GM19438 (cell line): ENCODE results near the gene CGREF1.
"Not testable (repeated sequence)": the region's sequence is repeated elsewhere in the genome, so short reads cannot be mapped to it uniquely, and the experiment has no call there.

Experiments used
- ATAC-seq: cut with Tn5 transposase; IDR thresholded peaks from one replicate; pipeline ENCODE4 v1.9.1; 2021; ENCODE audit warnings: low read depth; ENCODE audit not compliant: unreplicated experiment

The CGREF1 gene

DNA sequence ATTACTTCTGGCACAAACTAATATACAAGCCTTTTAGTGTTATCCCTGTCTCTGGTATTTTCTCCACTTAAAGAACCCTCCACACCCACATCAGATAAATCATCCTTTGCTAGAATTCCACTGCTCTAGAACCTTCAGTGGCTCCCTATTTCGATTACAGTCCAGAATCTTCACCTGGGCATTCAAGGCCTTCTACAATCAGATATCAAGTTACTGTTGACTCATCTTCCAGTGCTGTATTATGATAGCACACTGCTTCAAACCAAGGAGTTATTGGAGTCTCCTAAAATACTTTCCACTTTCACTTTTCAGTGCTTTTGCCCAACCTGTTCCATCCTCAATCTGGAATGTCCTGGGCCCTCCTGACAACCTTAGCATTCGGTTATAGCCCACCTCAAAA, 3.4 kb downstream of the CGREF1 start:
- ATAC-seq, result no peak

DNA sequence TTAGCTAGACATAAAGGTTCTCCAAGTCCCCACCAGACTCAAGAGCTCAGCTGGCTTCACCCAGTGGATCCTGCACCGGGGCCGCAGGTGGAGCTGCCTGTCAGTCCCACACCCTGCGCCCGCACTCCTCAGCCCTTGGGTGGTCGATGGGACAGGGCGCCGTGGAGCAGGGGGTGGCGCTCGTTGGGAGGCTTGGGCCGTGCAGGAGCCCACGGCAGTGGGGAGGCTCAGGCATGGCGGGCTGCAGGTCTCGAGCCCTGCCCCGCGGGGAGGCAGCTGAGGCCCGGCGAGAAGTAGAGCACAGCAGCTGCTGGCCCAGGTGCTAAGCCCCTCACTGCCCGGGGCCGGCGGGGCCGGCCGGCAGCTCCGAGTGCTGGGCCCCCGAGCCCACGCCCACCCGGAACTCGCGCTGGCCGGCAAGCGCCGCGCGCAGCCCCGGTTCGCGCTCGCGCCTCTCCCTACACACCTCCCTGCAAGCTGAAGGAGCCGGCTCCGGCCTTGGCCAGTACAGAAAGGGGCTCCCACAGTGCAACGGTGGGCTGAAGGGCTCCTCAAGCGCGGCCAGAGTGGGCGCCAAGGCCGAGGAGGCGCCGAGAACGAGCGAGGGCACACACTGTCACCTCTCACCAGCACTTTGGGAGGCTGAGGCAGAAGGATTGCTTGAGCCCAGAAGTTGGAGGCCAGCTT, 7.4 kb downstream of the CGREF1 start:
- not testable (repeated sequence) for ATAC-seq

DNA sequence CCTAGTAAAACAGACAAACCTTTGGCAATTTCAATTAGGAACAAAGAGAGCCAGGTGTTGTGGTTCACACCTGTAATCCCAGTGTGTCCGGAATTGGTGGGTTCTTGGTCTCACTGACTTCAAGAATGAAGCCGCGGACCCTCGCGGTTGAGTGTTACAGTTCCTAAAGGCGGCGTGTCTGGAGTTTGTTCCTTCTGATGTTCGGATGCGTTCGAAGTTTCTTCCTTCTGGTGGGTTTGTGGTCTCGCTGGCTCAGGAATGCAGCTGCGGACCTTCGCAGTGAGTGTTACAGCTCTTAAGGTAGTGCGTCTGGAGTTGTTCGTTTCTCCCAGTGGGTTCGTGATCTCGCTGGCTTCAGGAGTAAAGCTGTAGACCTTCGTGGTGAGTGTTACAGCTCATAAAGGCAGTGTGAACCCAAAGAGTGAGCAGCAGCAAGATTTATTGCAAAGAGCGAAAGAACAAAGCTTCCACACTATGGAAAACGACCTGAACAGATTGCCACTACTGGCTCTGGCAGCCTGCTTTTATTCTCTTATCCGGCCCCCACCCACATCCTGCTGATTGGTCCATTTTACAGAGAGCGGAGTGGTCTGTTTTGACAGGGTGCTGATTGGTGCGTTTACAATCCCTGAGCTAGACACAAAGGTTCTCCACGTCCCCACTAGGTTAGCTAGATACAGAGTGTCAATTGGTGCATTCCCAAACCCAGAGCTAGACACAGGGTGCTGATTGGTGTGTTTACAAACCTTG, 8.2 kb downstream of the CGREF1 start:
- not testable (repeated sequence) for ATAC-seq

DNA sequence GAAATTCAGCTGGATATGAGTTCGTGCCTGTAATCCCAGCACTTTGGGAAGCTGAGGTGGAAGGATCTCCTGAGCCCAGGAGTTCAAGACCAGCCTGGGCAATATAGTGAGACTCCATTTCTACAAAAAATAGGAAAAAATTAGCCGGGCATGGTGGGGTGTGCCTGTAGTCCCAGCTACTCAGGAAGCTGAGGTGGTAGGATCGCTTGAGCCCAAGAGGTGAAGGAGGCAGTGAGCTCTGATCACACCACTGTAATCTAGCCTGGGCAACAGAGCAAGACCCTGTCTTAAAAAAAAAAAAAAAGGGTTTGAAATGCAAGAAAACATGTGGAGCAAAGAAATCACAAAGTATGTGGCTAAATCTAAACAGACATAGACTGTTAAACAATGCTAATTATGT, 9.8 kb downstream of the CGREF1 start:
- ATAC-seq, result no peak

DNA sequence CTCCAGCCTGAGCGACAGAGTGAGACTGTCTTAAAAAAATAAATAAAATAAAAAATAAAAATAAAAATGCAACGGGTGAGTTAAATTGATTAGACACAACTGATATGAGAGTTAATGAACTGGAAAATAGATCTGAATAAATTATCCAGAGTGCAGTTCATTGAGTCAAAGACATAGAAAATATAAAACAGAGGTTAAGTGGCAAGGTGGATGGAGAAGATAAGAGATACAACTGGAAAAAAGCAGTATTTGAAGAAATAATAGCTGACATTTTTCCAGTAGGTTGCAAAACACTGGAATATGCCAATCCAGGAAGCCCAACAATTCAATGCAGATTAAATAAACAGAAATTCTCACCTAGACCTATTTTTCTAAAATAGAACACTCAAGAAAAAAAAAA, 10.7 kb downstream of the CGREF1 start:
- ATAC-seq, result no peak

DNA sequence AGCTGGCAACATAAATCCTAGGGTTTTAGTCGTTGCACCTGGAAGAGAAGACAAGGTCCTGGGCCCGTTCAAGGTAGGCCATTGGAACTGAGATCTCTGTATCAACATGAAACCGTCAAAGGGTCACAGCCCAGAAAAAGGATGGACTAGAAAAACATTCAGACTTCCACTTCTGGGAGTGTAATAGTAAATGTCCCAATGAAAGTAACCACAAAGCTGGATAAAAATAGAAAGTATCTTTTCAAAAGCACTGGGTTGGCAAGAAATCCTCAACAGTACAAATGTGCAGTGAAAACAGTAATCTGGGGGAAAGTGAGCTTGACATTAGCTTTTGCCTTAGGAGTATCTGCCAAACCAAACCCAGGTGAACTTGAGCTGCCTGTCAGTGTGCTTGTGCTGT, 12.9 kb downstream of the CGREF1 start:
- ATAC-seq, result no peak

DNA sequence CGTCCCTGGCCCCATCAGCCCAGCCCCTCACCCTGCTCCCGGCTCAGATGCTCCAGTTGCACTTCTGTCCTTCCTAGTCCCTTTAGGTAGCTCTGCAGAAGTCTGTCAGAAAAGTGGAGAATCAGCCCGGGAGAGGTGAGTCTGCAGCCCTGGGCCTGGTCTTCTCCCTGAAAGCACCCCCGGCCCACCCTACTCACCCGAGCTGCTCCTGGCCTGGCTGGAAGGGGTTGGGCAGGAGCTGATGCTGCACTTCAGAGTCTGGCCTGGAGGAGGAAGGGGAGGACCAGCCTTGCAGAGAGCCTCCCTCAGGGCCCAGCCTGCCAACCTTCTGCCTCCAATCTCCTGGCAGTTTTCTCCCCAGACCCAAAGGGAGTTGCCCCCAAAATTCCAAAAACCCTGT, 16.6 kb downstream of the CGREF1 start:
- ATAC-seq, result no peak

DNA sequence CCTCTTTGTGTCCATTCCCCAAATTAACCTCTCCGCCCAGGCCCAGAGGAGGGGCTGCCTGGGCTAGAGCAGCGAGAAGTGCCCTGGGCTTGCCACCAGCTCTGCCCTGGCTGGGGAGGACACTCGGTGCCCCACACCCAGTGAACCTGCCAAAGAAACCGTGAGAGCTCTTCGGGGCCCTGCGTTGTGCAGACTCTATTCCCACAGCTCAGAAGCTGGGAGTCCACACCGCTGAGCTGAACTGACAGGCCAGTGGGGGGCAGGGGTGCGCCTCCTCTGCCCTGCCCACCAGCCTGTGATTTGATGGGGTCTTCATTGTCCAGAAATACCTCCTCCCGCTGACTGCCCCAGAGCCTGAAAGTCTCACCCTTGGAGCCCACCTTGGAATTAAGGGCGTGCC, 18.9 kb downstream of the CGREF1 start:
- ATAC-seq, result no peak

DNA sequence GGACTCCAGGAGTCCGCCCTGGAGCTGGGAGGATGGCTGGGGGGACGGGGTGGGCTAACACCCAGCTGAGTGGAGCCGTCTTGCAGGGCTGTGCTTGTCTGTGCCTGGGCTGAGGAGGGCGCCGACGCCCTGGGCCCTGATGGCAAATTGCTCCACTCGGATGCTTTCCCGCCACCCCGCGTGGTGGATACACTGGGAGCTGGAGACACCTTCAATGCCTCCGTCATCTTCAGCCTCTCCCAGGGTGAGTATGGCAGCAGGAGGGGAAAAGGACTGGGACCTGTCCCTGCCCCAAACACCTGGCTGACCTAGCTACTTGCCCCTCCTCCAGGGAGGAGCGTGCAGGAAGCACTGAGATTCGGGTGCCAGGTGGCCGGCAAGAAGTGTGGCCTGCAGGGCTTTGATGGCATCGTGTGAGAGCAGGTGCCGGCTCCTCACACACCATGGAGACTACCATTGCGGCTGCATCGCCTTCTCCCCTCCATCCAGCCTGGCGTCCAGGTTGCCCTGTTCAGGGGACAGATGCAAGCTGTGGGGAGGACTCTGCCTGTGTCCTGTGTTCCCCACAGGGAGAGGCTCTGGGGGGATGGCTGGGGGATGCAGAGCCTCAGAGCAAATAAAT, 19.5 kb downstream of the CGREF1 start:
- no peak for ATAC-seq

DNA sequence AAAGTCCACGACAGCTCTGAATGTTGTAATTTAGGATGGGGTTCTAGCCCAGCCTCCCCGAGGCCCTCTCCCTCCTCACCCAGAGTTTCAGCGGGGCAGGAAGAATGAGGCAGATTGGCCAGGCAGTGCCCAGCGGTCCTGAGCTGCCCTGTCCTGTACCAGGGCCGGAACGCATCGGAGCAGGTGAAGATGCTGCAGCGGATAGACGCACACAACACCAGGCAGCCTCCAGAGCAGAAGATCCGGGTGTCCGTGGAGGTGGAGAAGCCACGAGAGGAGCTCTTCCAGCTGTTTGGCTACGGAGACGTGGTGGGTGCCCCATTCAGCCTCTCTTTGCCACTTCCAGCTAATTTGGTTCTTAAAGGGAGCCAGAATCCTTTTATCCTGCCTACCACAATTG, 21.6 kb downstream of the CGREF1 start:
- ATAC-seq, result no peak

DNA sequence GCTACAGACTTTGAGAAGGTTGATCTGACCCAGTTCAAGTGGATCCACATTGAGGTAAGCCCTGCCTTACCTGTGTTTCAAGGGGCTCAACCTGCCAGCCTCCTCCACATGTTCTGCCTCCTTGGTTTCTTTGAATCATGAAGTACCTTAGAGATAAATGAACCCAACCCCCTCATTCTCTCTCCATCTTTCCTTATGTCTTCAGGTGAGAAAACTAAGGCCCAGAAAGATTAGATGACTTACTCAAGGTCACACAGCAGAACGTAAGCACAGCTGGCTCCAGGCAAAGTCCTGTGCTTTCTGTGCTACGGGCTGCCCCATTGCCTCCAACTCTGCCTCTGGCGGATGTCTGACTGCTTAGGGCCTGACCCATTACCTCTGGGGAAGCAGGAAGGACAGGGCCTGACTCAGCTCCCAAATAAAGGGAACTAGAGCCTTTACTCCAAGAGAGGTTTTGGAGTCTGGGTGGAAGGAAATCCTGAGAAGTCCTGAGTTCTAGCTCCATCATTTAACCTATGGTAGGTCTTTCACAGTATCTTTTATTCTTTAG, 22.1 kb downstream of the CGREF1 start:
- no peak for ATAC-seq

DNA sequence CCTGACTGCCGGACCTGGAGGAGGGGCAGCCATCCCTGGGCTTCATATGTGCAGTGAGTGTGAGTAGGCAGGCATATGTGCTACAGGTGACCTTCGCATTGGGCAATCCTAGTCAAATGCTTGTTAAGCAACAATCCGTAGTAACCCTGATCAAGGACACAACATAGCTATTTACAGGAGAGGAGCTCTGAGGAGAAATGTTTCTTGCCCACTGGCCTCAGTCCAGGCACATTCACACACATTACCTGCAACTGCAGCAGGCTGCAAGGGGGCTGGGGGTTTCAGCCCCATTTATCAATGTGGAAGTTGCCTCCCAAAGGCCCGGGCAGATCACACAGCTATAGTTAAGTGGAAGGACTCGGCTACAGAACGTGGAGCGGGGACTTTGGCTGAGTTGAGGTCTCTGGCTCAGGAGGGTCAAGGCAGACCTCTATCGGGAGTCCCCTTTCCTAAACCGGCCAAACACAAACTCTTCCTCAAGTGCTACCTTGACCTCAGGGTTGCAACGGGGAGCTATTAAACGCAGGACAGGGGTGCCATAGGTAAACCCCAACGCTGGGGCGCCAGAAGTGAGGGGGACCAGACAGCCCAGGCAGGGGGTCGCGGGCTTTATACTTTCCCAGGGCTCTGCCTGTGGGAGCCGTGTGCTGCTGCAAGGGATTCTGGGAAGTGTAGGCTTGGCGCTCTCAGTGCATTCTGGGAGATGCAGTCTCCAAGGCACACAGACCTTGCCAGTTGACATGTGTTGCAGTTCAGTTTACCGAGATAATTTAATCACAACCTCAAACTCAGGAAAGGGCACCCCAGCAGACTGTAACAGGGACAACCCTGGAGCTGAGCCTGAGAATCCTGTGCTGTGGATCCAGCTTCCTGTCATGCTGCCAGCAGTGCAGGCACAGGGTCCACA, 22.9 kb downstream of the CGREF1 start:
- ATAC-seq, result no peak

DNA sequence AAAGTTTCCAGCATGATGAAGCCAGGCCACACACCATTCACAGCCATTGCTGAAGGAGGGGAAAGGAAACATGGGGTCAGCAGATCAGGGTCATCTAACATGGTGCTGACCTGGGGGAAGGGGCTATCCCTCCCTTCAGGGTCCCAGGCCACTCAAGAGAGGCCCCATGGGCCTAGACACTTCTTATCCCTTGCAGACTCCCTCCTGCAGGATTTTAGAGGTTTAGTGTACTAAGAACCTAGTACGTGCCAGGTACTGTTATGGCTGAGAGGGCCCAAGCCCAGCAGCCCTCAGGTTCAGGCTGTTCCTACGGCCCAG, 23.5 kb downstream of the CGREF1 start:
- no peak for ATAC-seq

DNA sequence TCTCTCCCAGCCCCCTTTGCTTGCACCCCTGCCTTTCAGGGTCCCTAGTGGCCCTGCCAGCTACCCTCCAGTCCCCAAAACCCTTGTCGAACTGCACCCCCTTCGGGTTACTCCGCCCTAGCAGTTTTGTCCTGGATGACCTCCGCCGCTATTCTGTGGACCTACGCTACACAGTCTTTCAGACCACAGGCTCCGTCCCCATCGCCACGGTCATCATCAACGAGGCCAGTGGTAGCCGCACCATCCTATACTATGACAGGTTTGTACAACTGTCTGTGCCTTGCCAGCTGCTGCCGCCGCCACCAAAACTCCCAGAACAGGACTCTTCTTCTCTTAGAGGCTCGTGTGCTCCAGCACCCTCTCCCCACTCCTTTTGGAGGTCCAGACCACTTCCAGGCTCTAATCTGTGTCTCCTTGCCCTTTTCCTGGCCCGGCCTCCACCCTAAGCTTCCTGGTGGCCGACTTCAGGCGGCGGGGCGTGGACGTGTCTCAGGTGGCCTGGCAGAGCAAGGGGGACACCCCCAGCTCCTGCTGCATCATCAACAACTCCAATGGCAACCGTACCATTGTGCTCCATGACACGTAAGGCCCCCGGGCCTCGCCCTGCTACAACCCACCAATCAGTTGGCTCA, 24.5 kb downstream of the CGREF1 start:
- no peak for ATAC-seq

DNA sequence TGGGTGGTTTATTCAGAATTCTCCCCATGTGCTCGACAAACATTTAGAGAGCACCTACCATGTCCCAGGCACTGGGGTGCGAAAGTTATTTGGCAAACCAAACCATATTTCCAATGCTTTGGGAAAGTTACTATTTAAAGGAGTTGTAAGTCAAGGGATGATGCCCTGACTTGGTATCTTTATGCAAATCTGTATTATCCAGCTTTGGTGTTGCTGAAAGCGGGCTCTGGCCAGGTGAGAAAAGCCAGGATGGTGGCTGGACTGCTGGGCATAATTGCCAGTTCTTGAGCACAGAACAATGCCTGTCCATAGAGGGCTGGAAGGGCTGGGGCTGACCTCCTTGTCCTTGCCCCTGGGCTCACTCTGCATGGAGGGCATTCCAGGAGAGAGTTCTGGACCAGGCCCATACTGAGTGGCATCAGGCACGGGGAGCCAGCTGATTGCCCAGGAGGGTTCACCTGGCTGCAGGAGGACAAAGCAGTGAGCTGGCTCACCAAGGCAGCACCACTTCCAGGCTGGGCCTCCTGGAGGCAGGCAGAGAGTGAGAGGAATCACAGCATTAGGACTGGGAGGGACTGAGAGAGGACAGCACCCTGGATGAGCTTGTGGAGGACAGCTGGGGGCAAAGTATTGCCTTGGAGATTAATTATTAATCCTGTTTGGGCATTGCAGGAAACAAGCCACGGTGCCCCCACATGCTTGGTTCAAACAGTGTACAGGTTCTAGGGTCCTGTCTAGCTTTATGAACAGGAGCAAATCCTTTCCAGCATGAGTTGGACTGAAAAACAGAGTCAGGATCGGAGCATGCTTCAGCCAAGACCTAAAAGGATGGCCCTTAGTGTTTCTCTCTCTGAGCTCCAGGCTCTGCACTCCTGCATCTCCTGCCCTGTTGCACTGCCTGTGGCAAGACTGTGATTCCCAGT, 25.2 kb downstream of the CGREF1 start:
- no peak for ATAC-seq

DNA sequence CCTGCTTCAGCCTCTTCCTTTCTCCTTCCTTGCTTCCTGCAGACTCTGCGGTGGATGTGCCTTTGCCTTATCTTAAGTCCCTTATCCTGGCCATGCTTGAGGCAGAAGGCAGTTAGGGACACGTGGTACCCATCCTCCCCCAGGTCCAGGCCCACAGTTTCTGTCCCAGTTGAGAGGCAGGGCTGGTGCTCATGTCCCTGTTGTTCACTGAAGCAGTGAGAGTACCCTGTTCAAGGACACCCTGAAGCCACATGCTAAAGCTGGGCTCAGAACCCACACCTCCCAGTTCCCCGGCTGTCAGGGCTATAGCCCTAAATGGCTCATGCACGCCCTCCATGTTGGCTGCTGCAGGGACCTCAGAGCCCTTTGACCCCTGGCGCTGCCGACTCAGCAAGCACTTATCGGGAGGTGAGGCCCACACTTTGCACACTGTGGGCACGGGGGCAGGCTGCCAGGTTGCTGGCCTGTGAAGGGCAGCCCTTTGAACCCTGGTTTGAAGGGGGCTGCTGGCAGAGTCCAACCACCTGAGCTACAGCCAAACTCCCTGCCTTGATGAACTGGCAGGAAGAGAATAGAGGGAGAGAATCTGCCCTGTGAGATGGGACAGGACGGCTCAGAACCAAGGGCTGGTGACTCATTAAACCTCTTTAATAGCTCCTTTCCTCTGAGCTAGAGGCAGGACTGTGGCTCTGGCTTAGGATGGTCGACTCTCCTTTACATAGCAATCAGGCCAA, 26.1 kb downstream of the CGREF1 start:
- no peak for ATAC-seq

DNA sequence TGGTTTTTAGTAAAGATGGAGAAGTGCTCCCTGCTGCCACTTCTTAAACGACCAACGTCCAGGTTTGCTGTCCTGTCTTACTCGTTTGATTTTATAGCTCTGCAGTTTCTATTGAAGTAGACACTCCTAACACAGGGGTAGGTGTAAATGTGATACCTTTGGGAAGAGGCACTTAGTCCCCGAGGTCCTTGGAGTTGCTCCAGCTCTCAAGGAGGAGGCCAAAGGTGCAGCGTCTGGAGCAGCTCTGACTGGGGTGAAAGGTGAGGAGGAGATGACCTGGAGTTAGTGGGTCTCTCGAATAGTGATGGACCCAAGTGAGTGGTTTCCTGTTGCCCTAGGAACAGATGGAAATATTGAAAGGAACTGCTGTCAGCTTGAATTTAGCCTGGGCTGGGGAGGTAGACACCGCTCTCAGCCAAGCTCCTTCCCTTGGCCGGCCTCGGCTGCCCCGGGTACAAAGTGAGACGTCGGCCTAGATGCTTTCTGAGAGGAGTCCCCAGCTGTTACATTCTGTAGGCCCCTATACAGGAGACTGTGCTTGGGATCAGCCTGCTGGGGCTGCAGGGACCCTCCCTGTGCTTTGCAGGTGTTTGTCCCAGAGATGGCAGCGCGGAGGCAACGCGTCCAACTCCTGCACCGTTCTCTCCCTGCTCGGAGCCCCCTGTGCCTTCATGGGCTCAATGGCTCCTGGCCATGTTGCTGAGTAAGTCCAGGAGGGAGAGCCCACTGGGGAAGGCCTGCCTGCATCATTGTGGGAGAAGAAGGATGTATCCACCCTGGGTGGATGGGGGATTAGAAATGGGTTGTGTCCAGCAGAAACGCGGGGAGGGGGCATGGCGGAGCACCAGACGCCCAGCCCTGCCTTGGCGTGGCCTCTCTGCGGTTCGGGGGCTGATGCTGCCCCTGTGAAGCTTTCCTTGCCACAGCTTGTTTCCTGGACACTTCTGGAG, 26.9 kb downstream of the CGREF1 start:
- no peak for ATAC-seq
